Retina (tissue), 1 donor: ENCODE measurements around the gene SLC23A2.
"Not testable (repeated sequence)": the region's sequence is repeated elsewhere in the genome, so short reads cannot be mapped to it uniquely, and the experiment has no call there.

Experiments
- DNase-seq: peaks from one replicate; pipeline ENCODE4 v3.0.0-alpha.2; 2016

SLC23A2 gene

GRCh38 chr20:5001174-5002076 is at the start of gene SLC23A2:
TSS of gene SLC23A2 (minus strand) at chr20:5001510. CDS start at chr20:4932562, 68,948 bp downstream.
- DNase-seq = peak; percentile 66

- DNase-seq = no peak
These were observed 45.5 kb upstream of the SLC23A2 start for GRCh38 chr20:5046656-5047339.

GRCh38 chr20:5045906-5046305 is 44.6 kb upstream of the SLC23A2 start:
- DNase-seq = no peak

GRCh38 chr20:5044075-5044620 is 42.8 kb upstream of the SLC23A2 start:
- DNase-seq = no peak

- DNase-seq = no peak
These were observed 40.1 kb upstream of the SLC23A2 start for GRCh38 chr20:5041433-5041832.

GRCh38 chr20:5040345-5040744 is 39.0 kb upstream of the SLC23A2 start:
- DNase-seq = no peak

GRCh38 chr20:5039889-5040288 is 38.6 kb upstream of the SLC23A2 start:
- no peak for DNase-seq

- no peak for DNase-seq
These were observed 37.9 kb upstream of the SLC23A2 start for GRCh38 chr20:5039255-5039657.

GRCh38 chr20:5036828-5037227 is 35.5 kb upstream of the SLC23A2 start:
- no peak for DNase-seq

GRCh38 chr20:5035518-5035917 is 34.2 kb upstream of the SLC23A2 start:
- not testable (repeated sequence) for DNase-seq

- no peak for DNase-seq
These were observed 32.3 kb upstream of the SLC23A2 start for GRCh38 chr20:5033566-5033965.

- DNase-seq = not testable (repeated sequence)
These were observed 30.4 kb upstream of the SLC23A2 start for GRCh38 chr20:5031701-5032100.

- DNase-seq = no peak
These were observed 29.9 kb upstream of the SLC23A2 start for GRCh38 chr20:5031206-5031557.

GRCh38 chr20:5030348-5031205 is 29.3 kb upstream of the SLC23A2 start:
- DNase-seq = no peak

- not testable (repeated sequence) for DNase-seq
These were observed 27.1 kb upstream of the SLC23A2 start for GRCh38 chr20:5028258-5029059.

GRCh38 chr20:5024982-5025381 is 23.7 kb upstream of the SLC23A2 start:
- no peak for DNase-seq

GRCh38 chr20:5024103-5024502 is 22.8 kb upstream of the SLC23A2 start:
- DNase-seq = no peak

GRCh38 chr20:5023171-5023570 is 21.9 kb upstream of the SLC23A2 start:
- not testable (repeated sequence) for DNase-seq

GRCh38 chr20:5020760-5021159 is 19.4 kb upstream of the SLC23A2 start:
- no peak for DNase-seq

GRCh38 chr20:5013682-5014447 is 12.6 kb upstream of the SLC23A2 start:
- no peak for DNase-seq

- DNase-seq = no peak
These were observed 7.4 kb upstream of the SLC23A2 start for GRCh38 chr20:5008759-5009158.
